ENCODE results near the gene GATAD2A. TPM values are rescaled to one million over a fixed set of nuclear protein-coding genes. Genes with fewer than 3 reads are reported as not detected.

The GATAD2A gene
- total and polyA plus RNA-seq, 2 of the 8 experiments (the other 6 are each of a cell fraction or from before 2014, with no cell fraction given), result 38.4 to 205 TPM

- no peak for TF ChIP-seq CHD7 (IDR thresholded peaks at IDR 0.05; ENCODE audit: insufficient replicate concordance, low read length)
- TF ChIP-seq BCL11A (IDR thresholded peaks at IDR 0.05; ENCODE audit: low read depth in 2 of 2, low read length in 2 of 2), result no peak
- no peak for TF ChIP-seq CTCF (IDR thresholded peaks at IDR 0.05; ENCODE audit: control extremely low read depth in 1 of 3, insufficient read depth in 1 of 3, low read depth in 1 of 3, low read length in 3 of 3)
- TF ChIP-seq USF2 (IDR thresholded peaks at IDR 0.05; ENCODE audit: low read length), result peak; percentile 98
- no peak for TF ChIP-seq HDAC6 (IDR thresholded peaks at IDR 0.05; ENCODE audit: low read depth, low read length)
These were observed 83.6 kb downstream of the GATAD2A start (continued) for GRCh38 chr19:19488875-19489690.

Data from H1 (cell line).